Right ventricle myocardium superior (tissue), 1 donor: Measurements from ENCODE around the gene ARHGAP21. TPM values are rescaled to one million over a fixed set of nuclear protein-coding genes. Genes with fewer than 3 reads are reported as not detected.
A peak's percentile ranks its signal among the peaks of the same experiment; 100 is the strongest.
"Not testable (repeated sequence)": the region's sequence is repeated elsewhere in the genome, so short reads cannot be mapped to it uniquely, and the experiment has no call there.

Experiments used
- ATAC-seq: fragments of 200-7000 bp; cut with Tn5 transposase; one replicate; pipeline ENCODE4 v1.9.1; 2020; ENCODE audit warnings: mild to moderate bottlenecking; ENCODE audit not compliant: poor library complexity
- DNase-seq: peaks from one replicate; pipeline ENCODE4 v3.0.0-alpha.2; 2020
- intact Hi-C: fragments of 100-400 bp; cut with DNase I; formaldehyde crosslinking; loops from one replicate; pipeline ENCODE4 v1.11.2; 2022
- total RNA-seq: library from RNA; stranded (reverse); fragmentation: NEBNext Ultra II Directional; extraction: Animal tissue kit (Norgen Biotek cat#: 25700); gene quantifications from one replicate; pipeline ENCODE4 v1.2.1, GENCODE V29; 2021
- donor health status: DM: no; HTN: yes; CAD: no; lungs with severe emphysema.

The ARHGAP21 gene
- total RNA-seq, 1 donor from 2014 or later: 52.3 TPM

GRCh38 chr10:24726029-24726428 lies 2.3 kb upstream of the ARHGAP21 start:
- not testable (repeated sequence) for DNase-seq, ATAC-seq
- intact Hi-C loops: loop anchor here (10.0 kb wide), 3 partner anchors 229 to 359 kb away; partner anchors contain the start of gene PRTFDC1

- ATAC-seq (peak; percentile 92), DNase-seq (peak; percentile 99)
- intact Hi-C loops: loop anchor here (5.0 to 10.0 kb wide), 5 partner anchors 82 to 360 kb away; partner anchors contain the start of genes ENKUR, PRTFDC1 and THNSL1
Observed at GRCh38 chr10:24724381-24725228, 918 bp upstream of the ARHGAP21 start.

- no peak for ATAC-seq
- intact Hi-C loops: loop anchor here (5.0 to 10.0 kb wide), 5 partner anchors 81 to 361 kb away; partner anchors contain the start of genes ENKUR, PRTFDC1 and THNSL1
- no peak for DNase-seq
Observed at GRCh38 chr10:24723386-24723787, 300 bp downstream of the ARHGAP21 start.

GRCh38 chr10:24722676-24723385 lies 856 bp downstream of the ARHGAP21 start:
- ATAC-seq (peak; percentile 63), DNase-seq (peak; percentile 79)
- intact Hi-C loops: loop anchor here (5.0 to 10.0 kb wide), 5 partner anchors 81 to 362 kb away; partner anchors contain the start of genes ENKUR, PRTFDC1 and THNSL1

- intact Hi-C loops: loop anchor here (5.0 to 10.0 kb wide), 5 partner anchors 80 to 363 kb away; partner anchors contain the start of genes ENKUR, PRTFDC1 and THNSL1
- no peak for ATAC-seq
- no peak for DNase-seq
Observed at GRCh38 chr10:24722131-24722675, 1.5 kb downstream of the ARHGAP21 start.

GRCh38 chr10:24721229-24722106 lies 2.2 kb downstream of the ARHGAP21 start:
- peak; percentile 60 for DNase-seq
- intact Hi-C loops: loop anchor here (5.0 to 10.0 kb wide), 5 partner anchors 79 to 363 kb away; partner anchors contain the start of genes ENKUR, PRTFDC1 and THNSL1

GRCh38 chr10:24720096-24720495 lies 3.6 kb downstream of the ARHGAP21 start:
- intact Hi-C loops: loop anchor here (5.0 to 10.0 kb wide), 5 partner anchors 78 to 365 kb away; partner anchors contain the start of genes ENKUR, PRTFDC1 and THNSL1
- ATAC-seq (no peak), DNase-seq (no peak)

More at GRCh38 chr10:24721229-24722106, 2.2 kb downstream of the ARHGAP21 start:
- ATAC-seq: no peak

- no peak for DNase-seq
- ATAC-seq: no peak
- intact Hi-C loops: no loop called here
Observed at GRCh38 chr10:24718031-24718855, 5.4 kb downstream of the ARHGAP21 start.

GRCh38 chr10:24716295-24716694 lies 7.4 kb downstream of the ARHGAP21 start:
- intact Hi-C loops: no loop called here
- peak; percentile 26 for ATAC-seq

GRCh38 chr10:24715246-24715769 lies 8.4 kb downstream of the ARHGAP21 start:
- ATAC-seq: no peak
- DNase-seq: no peak
- intact Hi-C loops: no loop called here

More at GRCh38 chr10:24716295-24716694, 7.4 kb downstream of the ARHGAP21 start:
- no peak for DNase-seq

- ATAC-seq: peak; percentile 63
- intact Hi-C loops: no loop called here
- DNase-seq: no peak
Observed at GRCh38 chr10:24713086-24713485, 10.6 kb downstream of the ARHGAP21 start.

- no peak for ATAC-seq
- intact Hi-C loops: no loop called here
- DNase-seq: no peak
Observed at GRCh38 chr10:24711465-24711864, 12.2 kb downstream of the ARHGAP21 start.

- intact Hi-C loops: no loop called here
- DNase-seq (no peak), ATAC-seq (no peak)
Observed at GRCh38 chr10:24708081-24708480, 15.6 kb downstream of the ARHGAP21 start.

GRCh38 chr10:24707445-24707844 lies 16.2 kb downstream of the ARHGAP21 start:
- no peak for ATAC-seq
- intact Hi-C loops: no loop called here
- no peak for DNase-seq

- DNase-seq: no peak
- intact Hi-C loops: no loop called here
- peak; percentile 73 for ATAC-seq
Observed at GRCh38 chr10:24706479-24707118, 17.1 kb downstream of the ARHGAP21 start.

- DNase-seq (no peak), ATAC-seq (no peak)
- intact Hi-C loops: no loop called here
Observed at GRCh38 chr10:24703700-24704099, 20.0 kb downstream of the ARHGAP21 start.
